NCI-H1048 (cell line): ENCODE measurements around the gene STPG2.

Source experiments
- DNase-seq: peaks from one replicate; lab custom pipeline; 2025; lab: John Stamatoyannopoulos, UW

The STPG2 gene

GRCh38 chr4:98143001-98143899 is at the start of gene STPG2:
Gene STPG2, minus strand, starts transcription at chr4:98143476.
- no peak for DNase-seq

DNA sequence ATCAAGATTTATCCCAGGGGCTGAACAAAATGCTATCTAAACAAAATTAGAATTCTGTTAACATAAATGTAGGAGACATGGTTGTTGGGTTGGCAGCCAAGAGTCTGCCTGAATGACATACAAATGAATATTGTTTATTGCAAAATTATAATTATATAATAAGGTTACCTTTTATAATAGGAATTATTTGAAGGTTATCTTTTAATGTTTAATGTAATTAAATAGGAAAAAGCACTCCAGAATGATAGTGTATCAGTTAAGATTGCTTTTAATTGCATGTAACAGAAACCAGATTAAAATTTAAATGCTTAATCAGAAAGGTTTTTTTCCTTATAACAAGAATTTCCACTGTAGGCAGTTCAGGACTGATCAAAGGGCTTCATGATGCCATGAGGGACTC is 42.0 kb upstream of the STPG2 start:
- DNase-seq: no peak

GRCh38 chr4:98181809-98182208 is 38.5 kb upstream of the STPG2 start:
- no peak for DNase-seq

DNA sequence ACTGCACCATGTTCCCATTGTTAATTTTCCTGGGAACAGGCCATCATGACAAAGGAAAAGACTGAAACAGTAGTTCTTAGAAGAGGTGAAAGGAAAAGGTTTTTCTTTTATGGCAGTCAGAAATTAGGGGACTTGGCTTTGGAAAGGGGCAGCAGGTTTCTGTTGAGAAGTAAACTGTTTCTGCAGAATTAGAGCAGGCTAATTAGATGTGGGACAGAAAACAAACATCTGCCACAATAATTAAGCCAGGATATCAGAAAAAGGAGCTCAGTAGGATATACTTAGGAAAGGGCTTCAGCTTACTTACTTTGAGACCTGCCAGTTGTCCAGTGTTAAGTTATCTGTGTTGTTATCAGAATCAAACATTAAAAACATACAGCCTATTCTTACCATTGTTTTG is 36.7 kb upstream of the STPG2 start:
- DNase-seq: no peak

DNA sequence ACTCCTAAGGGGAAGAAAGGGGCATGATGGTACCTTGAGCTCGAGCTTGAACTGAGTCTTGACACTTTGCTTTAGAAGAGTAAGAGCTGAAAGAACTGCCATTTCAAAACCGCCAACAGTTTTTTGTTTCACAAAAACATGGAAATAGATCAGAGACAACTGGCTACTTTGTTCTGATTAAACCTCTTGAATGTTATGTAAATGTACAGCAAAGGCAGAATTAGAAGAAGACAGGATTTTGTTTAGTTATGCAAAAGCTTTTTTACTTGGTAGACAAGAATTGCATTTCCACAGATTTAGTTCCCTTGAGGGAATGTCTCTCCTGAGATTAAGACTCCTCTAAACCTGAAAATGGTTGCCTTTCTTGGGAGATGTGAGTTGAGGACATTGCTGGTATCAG is 33.3 kb upstream of the STPG2 start:
- no peak for DNase-seq

- no peak for DNase-seq
Measured at GRCh38 chr4:98170035-98170434, 26.8 kb upstream of the STPG2 start.

- no peak for DNase-seq
Measured at GRCh38 chr4:98166731-98167041, 23.4 kb upstream of the STPG2 start.

GRCh38 chr4:98166025-98166730 is 22.9 kb upstream of the STPG2 start:
- DNase-seq: no peak

GRCh38 chr4:98162696-98163095 is 19.4 kb upstream of the STPG2 start:
- no peak for DNase-seq

DNA sequence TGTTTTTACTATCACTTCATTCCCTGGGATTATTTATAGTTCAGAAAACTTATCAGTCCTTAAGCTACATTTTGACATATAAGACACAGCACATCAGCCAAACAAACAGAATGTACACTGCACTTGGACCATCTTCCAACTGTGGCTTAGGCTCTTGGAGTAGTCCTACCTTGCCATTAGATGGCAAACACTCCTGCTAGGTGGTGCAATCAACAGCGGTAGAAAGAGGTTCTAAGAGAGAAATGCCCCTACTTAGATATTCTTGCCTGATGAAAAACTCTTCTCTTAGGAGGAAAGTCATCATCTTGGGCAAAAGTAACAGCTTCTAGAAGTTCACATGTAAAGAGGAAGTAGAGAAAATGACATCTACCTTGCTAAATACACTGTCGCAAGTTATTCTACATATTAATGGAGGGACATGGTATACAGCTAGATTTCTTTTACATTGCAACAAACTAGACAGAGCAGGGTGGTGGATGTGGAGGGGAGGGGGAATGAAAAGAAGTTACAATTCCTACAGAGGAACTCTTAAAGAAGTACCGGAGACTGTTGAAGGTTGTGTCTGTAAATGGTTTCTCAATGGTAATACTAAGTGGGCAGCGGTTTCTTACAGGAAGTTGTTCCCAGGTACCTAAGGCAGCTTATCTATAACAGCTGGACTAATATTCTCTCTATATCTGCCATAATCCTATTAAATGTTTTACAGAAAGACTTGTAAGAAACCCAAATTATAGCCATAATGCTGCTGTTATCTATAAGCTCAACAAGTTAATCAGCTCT is 8.1 kb upstream of the STPG2 start:
- DNase-seq: no peak

DNA sequence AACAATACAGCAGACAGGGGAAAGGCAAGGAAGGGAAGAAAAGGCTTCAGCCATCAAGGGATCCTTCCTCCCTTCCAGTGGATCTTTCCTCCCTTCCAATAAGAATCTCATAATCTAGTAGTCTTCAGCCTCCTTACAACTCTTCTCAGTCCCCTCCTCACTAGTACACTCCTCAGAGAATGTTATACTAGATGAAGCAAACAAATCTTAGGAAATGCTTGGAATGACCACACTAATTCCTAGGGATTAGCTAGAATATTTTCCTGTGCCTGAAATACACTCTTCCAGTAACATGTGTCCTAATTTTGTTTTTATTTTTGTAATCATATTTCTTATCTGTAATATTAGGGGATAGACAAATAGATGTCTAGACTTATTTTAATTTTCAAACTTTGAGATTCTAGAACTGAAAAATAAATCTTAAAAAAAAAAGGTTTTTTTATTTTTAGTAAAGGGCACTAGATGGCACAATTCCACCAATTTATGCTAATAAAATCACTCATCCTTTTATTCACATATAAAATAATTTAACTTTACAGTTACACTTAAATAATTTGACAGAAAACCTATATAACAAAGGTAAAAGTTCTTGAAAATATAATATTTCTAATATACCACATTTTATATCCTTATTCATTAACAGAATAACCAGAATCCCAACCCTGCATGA is 7.0 kb upstream of the STPG2 start:
- no peak for DNase-seq

- no peak for DNase-seq
Measured at GRCh38 chr4:98148856-98149255, 5.6 kb upstream of the STPG2 start.

DNA sequence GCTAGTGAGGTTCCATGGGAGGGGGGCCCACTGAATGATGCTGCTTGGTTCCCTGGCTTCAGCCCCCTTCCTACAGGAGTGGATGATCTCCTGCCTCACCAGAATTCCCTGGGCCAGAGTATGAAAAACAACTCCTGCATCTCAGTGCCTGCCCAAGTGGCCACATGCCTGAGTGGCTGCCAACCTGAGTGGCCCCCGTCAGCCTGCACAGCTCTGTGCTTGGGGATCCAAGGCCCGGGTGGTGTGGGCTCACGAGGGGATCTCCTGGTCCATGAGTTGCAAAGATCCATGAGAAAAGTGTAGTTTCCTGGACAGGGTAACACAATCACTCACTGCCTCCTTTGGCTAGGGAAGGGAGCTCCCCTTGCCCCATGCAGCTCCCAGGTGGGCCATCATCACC is 17.1 kb downstream of the STPG2 start:
- no peak for DNase-seq

- no peak for DNase-seq
Measured at GRCh38 chr4:98125585-98125984, 17.7 kb downstream of the STPG2 start.

DNA sequence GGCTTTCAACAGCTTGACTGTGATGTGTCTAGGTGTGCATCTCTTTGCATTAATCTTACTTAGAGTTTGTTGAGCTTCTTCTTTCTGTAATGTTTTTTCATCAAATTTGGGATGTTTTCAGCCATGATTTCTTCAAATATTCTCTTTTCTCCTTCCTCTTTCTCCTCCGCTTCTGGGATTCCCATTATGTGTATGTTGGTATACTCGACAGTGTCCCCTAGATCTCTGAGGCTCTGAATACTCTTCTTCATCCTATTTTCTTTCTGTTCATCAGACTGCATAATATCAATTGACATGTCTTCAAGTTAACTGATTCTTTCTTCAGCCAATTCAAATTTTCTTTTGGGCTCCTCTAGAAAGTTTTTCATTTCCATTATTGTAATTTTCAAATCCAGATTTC is 25.9 kb downstream of the STPG2 start:
- no peak for DNase-seq

GRCh38 chr4:98113012-98113411 is 30.3 kb downstream of the STPG2 start:
- no peak for DNase-seq

DNA sequence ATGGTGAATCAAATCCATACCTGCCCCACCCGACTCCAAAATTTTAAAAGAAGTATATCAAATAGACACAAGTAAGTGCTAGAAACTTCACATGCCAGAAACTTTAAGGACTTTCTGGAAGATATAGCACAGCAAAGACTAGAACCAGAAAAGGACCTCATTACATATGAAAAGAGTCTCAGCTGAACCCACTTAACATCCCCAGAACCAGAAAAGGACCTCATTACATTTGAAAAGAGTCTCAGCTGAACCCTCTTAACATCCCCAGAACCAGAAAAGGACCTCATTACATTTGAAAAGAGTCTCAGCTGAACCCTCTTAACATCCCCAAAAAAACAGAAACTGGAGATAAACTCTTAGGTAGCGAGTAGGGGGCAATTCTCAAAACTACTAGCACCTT is 32.3 kb downstream of the STPG2 start:
- no peak for DNase-seq

- DNase-seq: no peak
Measured at GRCh38 chr4:98110214-98110613, 33.1 kb downstream of the STPG2 start.

DNA sequence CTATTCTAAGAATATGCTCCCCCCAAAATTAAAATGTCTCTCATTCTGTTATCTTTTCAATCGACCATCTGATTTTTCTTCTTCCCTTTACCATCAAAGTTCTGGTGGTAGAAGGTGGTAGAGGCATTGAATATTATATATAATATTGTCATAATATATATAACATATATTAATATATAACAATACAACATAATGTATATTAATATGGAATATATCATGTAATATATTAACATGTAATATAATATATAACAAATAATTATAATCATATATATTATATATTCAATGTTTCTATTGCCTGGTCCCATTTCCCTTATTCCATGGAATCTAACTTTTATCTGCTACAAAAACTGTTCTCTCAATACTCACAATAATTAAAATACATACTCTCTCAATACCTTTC is 40.6 kb downstream of the STPG2 start:
- DNase-seq: no peak

- DNase-seq: no peak
Measured at GRCh38 chr4:98101988-98102387, 41.3 kb downstream of the STPG2 start.

- DNase-seq: no peak
Measured at GRCh38 chr4:98098764-98099163, 44.5 kb downstream of the STPG2 start.

GRCh38 chr4:98094118-98094517 is 49.2 kb downstream of the STPG2 start:
- DNase-seq: no peak
